Endothelial cell of umbilical vein (primary cell): ENCODE data around the gene CEP72.

Experiments used
- CTCF ChIP-seq, 2 donors: IDR thresholded peaks; 1 replicate in 1 of 2; 2 replicates in 1 of 2; pipeline ENCODE4 v1.5.1; 2011; ENCODE audit warnings: low read length in 2 of 2, mild to moderate bottlenecking in 2 of 2, moderate library complexity in 2 of 2, control low read depth in 1 of 2, inconsistent platforms in 1 of 2, low read depth in 1 of 2; ENCODE audit not compliant: insufficient read depth in 1 of 2; ENCODE audit errors: extremely low read depth in 1 of 2
- EZH2 ChIP-seq: IDR thresholded peaks from 2 replicates; pipeline ENCODE4 v1.6.1; 2012; ENCODE audit warnings: borderline replicate concordance, low read depth, mild to moderate bottlenecking, moderate library complexity, low read length, inconsistent platforms; ENCODE audit not compliant: severe bottlenecking
- MAX ChIP-seq: IDR thresholded peaks from 2 replicates; pipeline ENCODE4 v1.6.1; 2011; ENCODE audit not compliant: insufficient read depth, insufficient read length
- MYC ChIP-seq: IDR thresholded peaks from one replicate; pipeline ENCODE4 v1.6.1; 2011; ENCODE audit warnings: mild to moderate bottlenecking, low read depth, low read length
- POLR2A ChIP-seq: IDR thresholded peaks from 2 replicates; pipeline ENCODE4 v1.6.1; 2012; ENCODE audit warnings: low read depth, mild to moderate bottlenecking, control low read depth, low read length
- POLR2AphosphoS5 ChIP-seq: IDR thresholded peaks from 2 replicates; pipeline ENCODE4 v1.6.1; 2012; ENCODE audit warnings: low read depth, mild to moderate bottlenecking, control low read depth, low read length, moderate library complexity; ENCODE audit not compliant: insufficient read depth

GRCh38 chr5:673161-673830, 61.2 kb downstream of the CEP72 start:
- TF ChIP-seq POLR2AphosphoS5 = no peak
- TF ChIP-seq CTCF (IDR thresholded peaks at IDR 0.05; ENCODE audit: extremely low read depth in 1 of 2, insufficient read depth in 1 of 2, low read depth in 1 of 2, low read length in 2 of 2) = no peak
- TF ChIP-seq POLR2A = no peak
- no peak for TF ChIP-seq MAX
- TF ChIP-seq MYC = no peak
- TF ChIP-seq EZH2 = no peak
